ENCODE results near the gene ARHGAP26. TPM values are rescaled to one million over a fixed set of nuclear protein-coding genes. Genes with fewer than 3 reads are reported as not detected.

The ARHGAP26 gene
- total and polyA plus RNA-seq, 2 donors (not counting 3 experiments of a cell fraction or from before 2014, with no cell fraction given) = 3.1 to 16.2 TPM

- TF ChIP-seq POLR2AphosphoS5 (IDR thresholded peaks at IDR 0.05; ENCODE audit: insufficient read depth, low read depth, low read length) (no peak), EZH2 (IDR thresholded peaks at IDR 0.05; ENCODE audit: borderline replicate concordance, low read depth, low read length, severe bottlenecking) (no peak), CTCF (IDR thresholded peaks at IDR 0.05; ENCODE audit: extremely low read depth in 1 of 2, insufficient read depth in 1 of 2, low read depth in 1 of 2, low read length in 2 of 2) (no peak), MAX (IDR thresholded peaks at IDR 0.05; ENCODE audit: insufficient read depth, insufficient read length) (no peak), MYC (IDR thresholded peaks at IDR 0.05; ENCODE audit: low read depth, low read length) (no peak), FOS (IDR thresholded peaks at IDR 0.05; ENCODE audit: borderline replicate concordance, insufficient read depth, low read length) (no peak), POLR2A (IDR thresholded peaks at IDR 0.05; ENCODE audit: low read depth, low read length) (no peak), GATA2 (IDR thresholded peaks at IDR 0.05; ENCODE audit: insufficient read depth, insufficient read length, low read depth, low read length) (no peak), JUN (IDR thresholded peaks at IDR 0.05; ENCODE audit: borderline replicate concordance, insufficient read depth, insufficient read length, low read depth) (no peak)
- Histone ChIP-seq H3K4me2 (ENCODE audit: insufficient read depth, low read length) (no peak overlapping the region), H3K9me3 (replicated peaks; ENCODE audit: control insufficient read depth, insufficient read depth, low read length) (no peaks in the 10 kb centered on the region), H3K27me3 (ENCODE audit: control insufficient read depth in 2 of 2, insufficient read depth in 2 of 2, low read length in 2 of 2) (no peaks in the 10 kb centered on the region), H3K79me2 (ENCODE audit: control insufficient read depth, insufficient read depth, low read length) (no peaks in the 10 kb centered on the region), H4K20me1 (replicated peaks; ENCODE audit: control insufficient read depth, extremely low read depth, insufficient read depth, low read length) (no peaks in the 10 kb centered on the region), H3K4me3 (replicated peaks in 1 of 3; ENCODE audit: insufficient read depth in 1 of 3, low read depth in 1 of 3, low read length in 3 of 3) (no peak overlapping the region), H3K27ac (ENCODE audit: insufficient read depth, low read depth, low read length) (no peak overlapping the region), H3K4me1 (ENCODE audit: control insufficient read depth, extremely low read depth, insufficient read depth, low read length) (peaks cover 28% of the 10 kb centered on the region), H3K9ac (replicated peaks; ENCODE audit: extremely low read depth, insufficient read depth, low read length) (no peak overlapping the region), H2AFZ (ENCODE audit: low read depth, low read length) (no peak overlapping the region), H3K9me1 (replicated peaks; ENCODE audit: control insufficient read depth, extremely low read depth, insufficient read depth, low read length) (no peaks in the 10 kb centered on the region), H3K36me3 (ENCODE audit: control insufficient read depth in 2 of 2, extremely low read depth in 1 of 2, insufficient read depth in 2 of 2, low read length in 2 of 2) (no peaks in the 10 kb centered on the region)
- no peak for DNase-seq (ENCODE audit: low read depth, low spot score)
- POLR2A ChIA-PET = no interaction called here
- dilution Hi-C loops (cut with MboI; ENCODE audit: extremely low pct_ligation_motif_present, low sequenced_read_pairs) (no loop called here), intact Hi-C loops (cut with micrococcal nuclease) (no loop called here)
- no TSS peak for BruUV-seq (replicated peaks)
- CTCF ChIA-PET = interaction anchor here (1.0 kb wide), 1 partner anchor 9 kb away, joined by 4 read pairs; no protein-coding TSS in a partner anchor
- FAIRE-seq = no peak
These were observed 282.9 kb downstream of the ARHGAP26 start for GRCh38 chr5:143052967-143053682.
